Stimulated activated naive CD8-positive, alpha-beta T cell treated with anti-CD3 and anti-CD28 coated beads, Interleukin-15, Interleukin-2, amounts not matched to agents 100 U/mL and 50 U/mL, for 24 hours (primary cell): Measurements from ENCODE around the gene IRF2.

Experiments
- ATAC-seq: fragments of 150-1000 bp; cut with Tn5 transposase; one replicate; pipeline ENCODE4 v1.10.0; 2021
- DNase-seq: peaks from one replicate; pipeline ENCODE4 v3.0.0; 2021

The IRF2 gene

DNA sequence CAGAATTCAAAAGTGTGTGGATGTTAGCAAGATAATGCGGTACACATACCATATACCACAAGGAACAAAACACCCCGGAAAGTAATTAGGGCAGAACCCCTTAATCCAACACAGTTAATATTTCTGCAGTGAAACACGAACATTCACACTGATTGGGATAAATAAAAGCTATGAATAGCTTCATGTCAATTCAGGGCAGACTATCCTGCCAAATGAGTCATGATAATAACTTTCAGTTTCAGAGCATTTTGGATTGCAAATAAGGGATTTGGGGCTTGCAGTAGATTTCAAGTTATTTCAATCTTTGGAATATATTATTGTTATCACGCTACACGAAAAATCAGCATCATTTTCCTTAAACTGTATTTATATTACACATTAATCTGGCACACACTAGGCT is 24.3 kb downstream of the IRF2 start:
- ATAC-seq (no peak), DNase-seq (no peak)

DNA sequence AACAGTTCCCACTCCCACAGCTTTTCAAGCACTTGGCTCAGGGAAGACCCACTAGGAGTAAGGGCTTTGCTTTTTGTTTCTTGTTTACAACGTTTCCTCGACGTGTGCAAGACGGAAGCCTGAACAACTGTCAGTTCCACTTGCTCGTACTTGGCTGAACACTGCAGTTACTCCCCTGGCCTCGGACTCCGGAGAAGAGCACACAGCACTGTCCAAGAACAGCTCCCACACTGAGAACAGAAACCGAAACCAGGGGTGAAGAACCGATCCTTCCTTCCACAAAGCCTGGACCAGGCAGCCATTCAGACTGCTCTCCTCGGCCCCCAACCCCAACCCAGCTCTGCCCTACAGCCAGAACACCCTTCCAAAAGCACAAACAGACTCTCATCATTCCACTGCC is 25.5 kb downstream of the IRF2 start:
- DNase-seq (no peak), ATAC-seq (no peak)

DNA sequence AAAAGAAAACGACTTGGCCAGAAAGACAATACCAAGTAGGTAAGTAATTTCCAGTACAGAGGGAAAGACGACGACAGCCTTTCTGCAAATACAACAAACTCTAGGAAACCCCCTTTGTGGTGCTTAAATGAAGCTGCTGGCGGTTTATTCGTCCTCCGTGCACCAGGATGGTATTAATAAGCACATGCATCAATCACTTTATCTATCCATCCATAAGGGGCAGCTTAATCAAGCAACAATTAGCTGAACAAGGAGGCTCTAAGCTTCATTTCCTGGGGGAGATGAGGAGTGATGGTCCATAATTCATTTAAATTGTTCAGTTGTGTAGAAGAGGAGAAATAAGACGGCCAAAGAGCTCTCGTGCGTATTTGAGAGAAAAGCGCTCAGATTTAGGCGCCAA is 26.2 kb downstream of the IRF2 start:
- no peak for ATAC-seq

DNA sequence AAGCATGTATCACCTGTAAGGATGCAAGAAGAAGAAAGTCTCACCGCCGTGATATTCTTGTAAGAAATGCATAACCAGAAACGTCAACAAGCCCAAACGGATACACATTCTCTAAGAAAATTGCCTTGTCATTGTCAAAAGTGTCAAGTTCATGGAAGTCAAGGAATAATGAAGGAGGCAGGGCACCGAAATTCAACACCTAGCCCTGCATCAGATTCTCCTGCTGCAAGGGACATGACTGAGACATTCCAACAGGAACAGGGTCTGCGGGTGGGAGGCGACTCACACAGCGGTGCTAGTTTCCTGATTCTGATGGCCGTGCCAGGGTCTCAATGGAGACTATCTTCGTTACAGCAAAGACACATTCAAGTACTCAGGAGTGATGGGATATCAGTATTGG is 26.7 kb downstream of the IRF2 start:
- DNase-seq (no peak), ATAC-seq (no peak)

More for the DNA sequence above, 26.2 kb downstream of the IRF2 start:
- DNase-seq = no peak

DNA sequence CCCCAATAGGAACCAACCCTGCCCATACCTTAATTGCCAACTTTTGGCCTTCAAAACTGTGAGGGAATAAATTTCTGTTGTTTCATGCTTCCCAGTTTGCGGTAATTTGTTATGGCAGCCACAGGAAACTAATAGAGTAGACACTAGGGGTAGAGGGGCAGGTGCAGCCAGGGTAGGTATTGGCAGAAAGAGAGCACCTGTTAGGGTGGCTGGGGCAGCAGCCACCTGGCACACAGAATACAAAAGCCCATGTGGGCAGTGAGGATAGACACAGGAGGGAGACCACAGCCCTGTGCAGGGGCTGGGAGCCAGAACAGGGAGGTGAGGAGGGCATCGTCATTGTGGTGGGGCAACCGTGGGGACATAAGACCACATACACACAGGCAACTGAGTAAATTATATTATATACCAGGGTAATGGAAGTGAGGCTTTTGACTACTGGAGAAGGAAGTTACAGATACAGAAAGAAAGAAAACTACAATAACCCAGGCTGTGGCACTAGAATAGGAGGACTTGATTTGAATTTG is 28.2 kb downstream of the IRF2 start:
- no peak for ATAC-seq
- no peak for DNase-seq

DNA sequence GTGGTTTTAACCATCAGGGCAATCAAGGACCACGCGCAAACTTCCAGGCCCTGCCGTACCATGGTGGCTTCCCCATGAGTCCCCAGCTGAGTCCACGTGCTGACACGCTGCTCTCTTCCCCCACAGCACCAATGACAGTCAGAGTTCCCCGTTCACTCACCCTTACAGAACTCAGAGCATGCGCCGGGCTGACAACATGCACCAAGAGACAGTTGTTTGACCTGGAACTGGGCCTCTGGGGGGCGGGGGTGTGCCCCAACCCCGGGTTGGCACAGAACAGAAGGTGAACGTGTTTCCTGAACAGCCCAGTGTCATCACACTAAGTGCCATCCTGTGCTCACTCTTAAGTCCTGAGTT is 29.4 kb downstream of the IRF2 start:
- DNase-seq (peak; percentile 62), ATAC-seq (peak; percentile 82)

DNA sequence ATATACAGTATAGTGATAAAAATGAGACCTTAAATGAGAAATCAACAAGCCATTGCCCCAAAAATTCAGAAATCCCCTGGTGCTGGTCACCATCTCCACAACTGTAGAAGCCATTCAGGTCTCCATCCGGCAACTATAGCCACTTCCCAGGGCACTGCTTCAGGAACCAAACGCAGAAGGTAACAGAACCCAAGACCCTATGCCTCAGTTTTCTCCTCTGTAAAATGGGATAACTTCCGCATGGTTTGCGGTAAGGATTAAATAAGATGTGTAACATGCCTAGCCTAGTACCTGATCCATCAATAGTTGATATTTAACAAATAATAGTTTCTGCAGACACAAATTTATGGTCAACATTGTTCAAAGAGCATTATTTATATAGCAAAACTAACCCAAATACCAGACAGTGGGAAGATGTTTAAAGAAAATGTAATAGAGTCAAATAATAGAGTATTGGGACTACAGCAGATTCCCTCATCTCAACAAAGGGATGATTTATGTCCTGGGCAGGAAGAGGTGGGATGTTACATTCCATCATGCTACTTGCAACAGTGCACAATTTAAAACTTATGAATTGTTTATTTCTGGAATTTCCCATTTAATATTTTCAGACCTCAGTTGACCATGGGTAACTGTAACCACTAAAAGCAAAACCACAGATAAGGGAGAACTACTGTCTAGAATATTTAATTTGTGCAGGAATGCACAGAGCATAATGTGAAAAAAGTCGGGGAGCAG is 30.0 kb downstream of the IRF2 start:
- DNase-seq (no peak), ATAC-seq (no peak)

DNA sequence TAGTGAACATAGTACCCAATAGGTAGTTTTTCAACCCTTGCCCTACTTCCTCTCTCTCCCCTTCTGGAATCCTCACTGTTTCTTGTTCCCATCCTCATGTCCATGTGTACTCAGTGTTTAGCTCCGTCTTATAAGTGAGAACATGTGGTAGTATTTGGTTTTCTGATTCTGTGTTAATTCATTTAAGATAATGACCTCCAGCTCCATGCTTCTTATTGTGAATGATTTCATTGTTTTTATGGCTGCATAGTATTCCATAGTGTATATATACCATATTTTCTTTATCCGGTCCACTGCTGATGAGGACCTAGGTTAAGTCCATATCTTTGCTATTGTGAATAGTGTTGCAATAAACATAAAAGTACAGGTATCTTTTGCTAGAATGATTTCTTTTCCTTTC is 31.0 kb downstream of the IRF2 start:
- DNase-seq (no peak), ATAC-seq (no peak)

DNA sequence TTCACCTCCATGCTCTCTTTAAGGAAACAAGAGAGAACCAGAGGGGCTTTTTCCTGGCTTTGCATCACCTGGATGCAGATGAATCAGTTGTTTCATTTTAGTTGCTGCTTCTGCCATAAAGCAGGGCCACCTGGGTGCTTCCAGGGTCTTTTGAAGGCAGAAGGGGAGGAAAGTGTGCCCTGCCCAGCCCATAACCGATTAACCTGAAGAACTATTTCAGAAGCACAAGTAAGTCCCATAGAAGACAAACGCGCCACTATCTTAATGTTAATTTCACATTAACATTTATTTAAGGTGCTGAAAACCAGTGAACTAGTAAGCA is 32.1 kb downstream of the IRF2 start:
- DNase-seq = no peak
- ATAC-seq = no peak

DNA sequence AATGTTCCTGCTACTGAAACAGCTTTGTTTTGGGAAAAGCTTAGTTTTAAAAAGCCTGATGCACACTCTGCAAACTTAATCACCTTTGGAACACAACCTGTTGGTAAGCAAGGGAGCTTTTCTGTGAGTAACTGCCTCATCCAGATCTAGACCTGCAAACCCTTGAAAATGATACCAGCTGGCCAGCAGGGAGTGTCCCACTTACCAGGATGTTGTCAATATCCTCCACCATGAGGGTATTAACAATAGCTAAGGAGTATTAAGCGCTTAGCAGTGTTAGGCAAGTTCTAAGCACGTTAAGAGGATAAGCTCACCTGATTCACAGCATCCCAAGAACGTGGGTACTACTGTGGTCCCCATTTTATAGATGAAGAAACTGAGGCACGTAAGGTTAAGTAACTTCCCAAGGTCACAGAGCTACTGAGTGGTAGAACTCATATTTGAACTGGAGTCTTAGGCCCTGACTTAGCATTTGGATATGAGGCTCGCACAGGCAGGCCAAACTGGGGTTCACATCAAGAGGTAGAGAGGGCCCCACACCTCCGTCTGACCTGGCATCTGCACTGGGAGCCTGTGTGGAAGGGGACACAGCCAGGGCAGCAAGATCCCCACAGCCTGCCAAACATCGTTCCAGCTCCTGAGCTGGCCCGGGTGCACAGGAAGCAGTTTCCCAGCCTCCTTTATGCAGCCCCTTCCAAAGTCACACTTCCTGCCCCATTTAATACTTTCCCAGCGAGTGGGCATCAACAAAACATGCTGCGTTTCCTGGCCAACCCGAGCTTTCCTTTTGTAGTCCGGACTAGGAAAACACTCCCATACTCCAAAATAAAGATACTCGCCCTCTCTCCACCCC is 32.7 kb downstream of the IRF2 start:
- ATAC-seq (no peak), DNase-seq (no peak)

DNA sequence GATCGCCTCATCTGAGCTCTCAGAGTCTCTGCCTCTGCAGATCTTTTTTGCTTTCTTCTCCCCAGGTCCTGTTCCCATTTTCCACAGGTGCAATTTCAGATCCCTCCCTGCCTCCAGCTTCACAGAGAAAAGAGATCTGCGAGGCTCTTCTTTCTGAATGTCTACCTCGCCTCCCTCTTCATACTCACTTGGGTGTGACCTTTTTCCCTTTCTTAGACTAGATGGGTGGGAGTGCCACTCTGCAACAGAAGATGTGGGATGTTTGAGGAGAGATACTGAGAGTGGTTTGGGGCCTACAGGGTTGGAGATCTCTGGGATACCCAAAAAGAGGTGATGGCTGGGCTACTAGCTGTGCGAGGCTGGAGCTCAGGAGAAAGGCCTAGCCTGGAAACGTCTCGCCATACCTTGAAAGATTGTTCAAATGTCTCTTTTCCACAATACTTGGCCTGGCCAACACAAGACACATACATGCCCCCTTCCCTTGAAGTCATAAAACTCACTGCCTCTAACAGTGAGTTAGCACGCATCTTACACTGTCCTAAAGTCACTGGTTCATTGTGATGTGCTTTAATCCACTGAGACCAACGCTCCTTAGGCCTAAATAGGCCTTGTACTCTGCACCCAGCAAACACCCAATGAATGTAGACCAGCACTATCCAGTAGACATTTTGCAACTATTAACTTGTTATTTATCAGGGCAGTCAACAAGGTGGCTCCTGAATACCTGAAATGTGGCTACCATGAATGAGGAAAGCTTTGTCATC is 33.6 kb downstream of the IRF2 start:
- ATAC-seq (no peak), DNase-seq (no peak)

DNA sequence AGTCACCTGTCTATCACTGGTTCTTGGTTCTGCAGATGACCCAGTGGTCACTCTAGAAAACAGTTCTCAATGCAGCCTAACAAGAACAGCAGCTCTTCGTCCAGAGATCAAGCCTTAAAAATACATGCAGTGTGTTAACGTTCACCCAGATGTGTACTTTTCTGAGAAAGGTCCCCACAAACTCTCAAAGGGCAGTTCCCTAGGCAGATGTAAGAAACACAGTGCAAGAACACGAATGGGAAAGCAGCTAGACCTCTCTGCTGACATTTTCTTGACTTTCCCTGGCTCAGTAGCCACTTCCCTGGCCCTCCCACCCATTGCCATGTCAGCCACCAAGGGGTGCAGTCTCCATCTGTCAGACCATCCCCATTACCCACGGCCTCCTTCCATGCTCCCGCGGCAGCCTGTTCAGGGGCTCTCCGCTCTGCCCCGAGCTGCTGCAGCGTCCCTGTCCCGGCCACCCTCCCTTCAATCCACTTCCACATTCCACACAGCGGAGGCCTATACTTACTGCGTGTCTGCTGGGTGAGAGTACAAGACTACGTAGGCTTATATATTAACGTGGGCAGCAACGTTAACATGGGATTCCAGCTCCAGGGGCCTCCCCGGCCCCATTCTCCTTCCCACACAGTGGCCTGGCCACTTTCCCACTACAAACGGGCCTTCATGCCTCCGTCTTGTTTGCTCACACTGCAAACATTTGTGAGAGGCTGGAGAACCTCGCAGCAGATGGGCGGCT is 34.3 kb downstream of the IRF2 start:
- ATAC-seq = no peak
- no peak for DNase-seq

DNA sequence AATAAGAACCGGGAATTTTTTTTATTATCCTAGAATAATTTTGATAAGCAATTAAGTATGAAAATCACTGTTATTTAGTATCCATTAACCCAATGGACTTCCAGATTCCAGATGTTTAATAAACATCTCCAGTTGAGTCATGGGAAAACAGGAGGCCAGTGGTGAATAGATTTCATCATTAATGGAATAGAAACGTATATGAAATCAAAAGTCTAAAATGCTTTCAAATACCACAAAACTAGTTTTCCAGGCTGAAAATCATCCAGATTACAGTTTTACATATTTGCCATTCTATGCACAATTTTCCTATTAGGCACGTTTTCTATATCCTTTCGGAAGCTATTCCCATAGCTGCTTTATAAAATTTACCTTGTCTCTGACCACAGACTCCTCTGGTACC is 35.0 kb downstream of the IRF2 start:
- DNase-seq (no peak), ATAC-seq (no peak)

DNA sequence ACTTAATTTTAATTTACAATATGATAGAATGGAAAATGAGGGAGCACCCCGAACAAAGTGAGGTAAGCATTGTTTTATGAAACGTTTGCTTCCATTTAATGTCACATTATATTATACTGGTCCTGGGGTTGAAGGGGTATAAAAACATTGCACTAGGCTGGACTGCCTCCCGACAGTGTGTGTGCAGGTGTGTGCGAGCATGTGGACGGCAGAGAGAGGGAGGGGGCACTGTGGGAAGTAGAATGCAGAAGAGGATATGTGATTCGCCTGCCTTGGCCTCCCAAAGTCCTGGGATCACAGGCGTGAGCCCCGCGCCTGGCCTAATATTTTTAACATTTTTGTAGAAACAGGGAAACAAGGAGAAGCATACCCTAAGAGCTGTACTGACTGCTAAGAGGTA is 36.0 kb downstream of the IRF2 start:
- DNase-seq (no peak), ATAC-seq (no peak)

DNA sequence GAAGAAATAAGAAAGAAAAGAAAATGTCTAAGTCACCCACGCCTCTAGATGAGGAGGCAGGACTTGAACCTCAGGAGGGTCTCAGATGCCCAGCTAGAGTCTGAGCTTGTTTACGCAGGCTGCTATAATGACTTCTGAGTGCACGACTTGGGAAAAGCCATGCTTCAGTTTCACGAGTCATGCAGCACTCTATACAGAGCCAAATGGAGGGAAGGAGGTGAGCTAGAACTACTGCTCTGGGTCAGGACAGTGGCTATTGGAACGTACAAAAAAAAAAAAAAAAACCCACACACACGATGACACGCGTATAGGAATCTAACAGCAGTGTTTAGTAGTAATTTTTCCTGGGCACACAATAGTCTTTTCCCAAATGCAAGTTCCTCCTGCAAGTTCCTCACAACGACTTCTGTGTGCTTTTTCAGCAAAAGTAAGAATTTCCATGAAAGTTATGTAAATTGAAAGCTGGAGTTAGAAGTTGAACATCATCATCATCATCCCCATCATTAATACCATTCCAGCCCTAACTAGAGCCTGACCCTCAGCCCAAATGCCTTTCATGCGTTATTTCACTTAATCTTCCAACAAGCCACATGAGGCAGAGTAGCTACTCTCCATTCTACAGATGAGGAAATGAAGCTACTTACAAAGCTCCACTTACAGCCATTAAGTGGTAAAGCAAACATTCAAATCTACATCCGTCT is 36.6 kb downstream of the IRF2 start:
- DNase-seq (no peak), ATAC-seq (peak; percentile 14)

DNA sequence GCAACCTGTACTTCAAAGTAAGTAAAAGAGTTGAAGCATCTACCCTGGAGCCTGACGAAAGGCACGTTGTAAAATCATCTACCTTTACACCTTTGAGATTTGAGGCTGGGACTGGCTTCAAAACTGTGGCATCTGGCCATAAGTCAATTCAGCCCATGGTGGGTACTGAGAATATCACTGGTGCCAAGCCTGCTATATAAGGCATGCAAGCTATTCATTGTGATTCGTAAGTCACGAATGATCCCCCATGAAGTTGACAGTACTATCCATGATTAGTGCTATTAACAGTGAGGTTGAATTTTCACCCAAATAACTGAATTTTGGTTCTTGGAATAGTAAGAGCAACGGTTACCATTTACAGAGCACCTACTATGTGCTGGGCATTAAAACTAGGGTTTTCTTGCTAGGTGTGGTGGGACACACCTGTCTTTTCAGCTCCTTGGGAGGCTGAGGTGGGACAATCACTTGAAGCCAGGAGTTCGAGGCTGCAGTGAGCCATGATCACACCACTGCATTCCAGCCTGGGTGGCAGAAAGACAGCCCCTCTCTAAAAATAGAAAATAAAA is 39.8 kb downstream of the IRF2 start:
- ATAC-seq (no peak), DNase-seq (no peak)

DNA sequence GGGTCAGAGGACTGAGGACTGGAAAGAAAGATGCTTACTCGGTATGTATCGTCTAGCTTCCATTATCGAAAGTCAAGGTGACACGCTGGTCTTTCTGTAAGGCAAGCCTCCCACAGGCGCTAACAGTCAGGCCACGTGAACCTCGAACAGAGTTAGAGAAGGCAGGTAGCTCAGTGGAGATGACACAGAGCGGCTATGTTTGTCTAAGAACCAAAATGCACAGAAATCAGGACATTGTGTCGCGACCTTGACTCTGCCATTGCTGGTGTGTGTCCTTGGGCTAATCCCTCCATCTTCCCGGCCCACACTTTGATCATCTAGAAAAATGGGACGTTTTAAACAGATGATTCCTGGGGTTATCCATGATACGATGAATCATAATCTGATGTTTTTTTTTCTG is 40.3 kb downstream of the IRF2 start:
- peak; percentile 31 for ATAC-seq
- DNase-seq = no peak

DNA sequence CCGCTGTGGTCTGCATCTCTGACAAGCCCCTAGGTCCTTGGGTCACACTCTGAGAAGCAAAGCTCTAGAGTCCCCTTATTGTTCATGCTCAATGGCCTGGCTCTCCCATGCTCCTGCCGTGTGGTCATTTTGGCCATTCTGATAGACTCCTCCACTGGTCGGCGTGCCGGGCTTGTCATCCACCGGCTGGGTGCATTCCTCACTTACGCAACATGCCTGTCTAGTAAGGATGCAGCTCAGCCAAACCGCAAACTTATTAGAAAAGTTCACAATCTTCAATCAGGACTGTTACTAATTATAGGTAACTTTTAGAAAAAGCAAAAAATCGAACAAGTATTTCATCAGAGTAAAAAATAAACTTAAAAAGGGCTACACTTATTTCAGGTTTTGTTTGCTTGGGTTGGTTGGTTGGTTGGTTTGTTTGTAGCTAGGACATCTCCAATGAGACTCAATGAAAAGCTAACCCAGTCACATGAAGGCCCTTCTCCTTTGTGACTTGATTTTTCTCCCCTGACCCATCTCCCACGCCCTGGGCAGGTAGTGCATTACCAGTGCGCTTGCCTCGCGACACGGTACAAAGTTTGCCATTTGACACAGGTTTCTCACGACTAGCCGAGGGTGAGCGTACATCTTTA is 41.0 kb downstream of the IRF2 start:
- ATAC-seq (no peak), DNase-seq (no peak)

DNA sequence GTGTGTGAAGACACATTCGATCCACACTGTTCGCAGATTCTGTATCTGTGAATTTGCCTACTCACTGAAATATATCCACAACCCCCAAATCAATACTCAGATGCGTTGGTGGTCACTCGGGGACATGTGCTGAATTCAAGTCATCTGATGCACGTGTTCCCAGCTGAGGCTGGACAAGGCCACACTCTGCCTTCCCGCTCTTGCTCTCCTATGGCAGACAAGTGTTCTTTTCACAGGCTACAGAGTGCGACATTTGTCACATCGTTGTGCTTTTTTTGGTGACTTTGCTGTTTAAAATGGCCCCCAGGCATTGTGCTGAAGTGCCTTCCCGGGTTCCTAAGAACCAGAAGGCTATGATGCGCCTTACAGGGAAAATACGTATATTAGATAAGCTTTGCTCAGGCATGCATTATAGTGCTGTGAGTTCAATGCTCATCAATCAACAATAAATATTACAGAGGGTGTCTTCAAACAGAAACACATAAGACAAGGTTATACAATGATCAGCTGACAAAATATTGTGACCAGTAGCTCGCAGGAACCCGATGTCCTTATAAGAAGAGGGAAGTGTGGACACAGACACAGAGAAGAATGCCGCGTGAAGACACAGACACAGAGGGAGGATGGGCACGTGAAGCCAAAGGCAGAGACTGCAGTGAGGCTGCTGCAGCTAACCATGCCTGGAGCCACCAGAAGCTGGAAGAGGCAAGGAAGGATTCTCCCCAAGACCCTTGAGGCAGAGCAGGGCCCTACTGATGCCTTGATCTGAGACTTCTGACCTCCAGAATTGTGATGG is 42.0 kb downstream of the IRF2 start:
- ATAC-seq (no peak), DNase-seq (no peak)

DNA sequence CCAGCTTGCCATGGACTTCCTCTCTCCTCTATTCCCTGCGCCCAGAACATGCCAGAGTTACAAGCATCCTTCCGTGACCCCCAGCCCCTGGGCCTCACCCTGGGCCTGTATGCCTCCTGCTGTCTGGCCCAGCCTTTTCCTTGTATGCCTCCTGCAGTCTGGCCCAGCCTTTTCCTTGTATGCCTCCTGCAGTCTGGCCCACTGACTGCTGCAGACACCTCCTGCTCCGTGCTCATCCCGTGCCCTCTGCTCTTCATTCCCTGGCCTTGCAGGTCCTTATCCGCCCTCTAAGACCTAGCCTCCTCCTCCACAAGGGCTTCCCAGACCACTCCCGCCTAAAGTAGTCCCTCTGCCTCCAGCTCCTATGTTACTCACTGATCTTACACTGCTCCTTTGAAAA is 44.2 kb downstream of the IRF2 start:
- ATAC-seq (no peak), DNase-seq (no peak)
